HepG2 (cell line): ENCODE measurements around the gene BICRAL. TPM values are rescaled to one million over a fixed set of nuclear protein-coding genes. Genes with fewer than 3 reads are reported as not detected.

Experiments used
- AHR ChIP-seq: IDR thresholded peaks from 2 replicates; pipeline ENCODE4 v1.6.1; 2018; ENCODE audit warnings: missing genetic modification reagents, missing compliant biosample characterization
- ASH2L ChIP-seq: fragments of 300-600, 200-600 bp; sonication (generic); IDR thresholded peaks from 2 replicates; pipeline ENCODE4 v1.7.0; 2017; ENCODE audit warnings: low read depth, mild to moderate bottlenecking, moderate library complexity, mixed read lengths, low read length; ENCODE audit not compliant: insufficient read length
- CBX2 ChIP-seq, 2 experiments: fragments of 200-600 bp in 1 of 2; sonication (generic); formaldehyde crosslinking in 1 of 2; IDR thresholded peaks; 2 replicates each; pipeline versions ENCODE4 v1.7.0 to v1.8.1; 2018 to 2022; ENCODE audit warnings: low read depth in 2 of 2, low read length in 1 of 2, mild to moderate bottlenecking in 1 of 2, missing genetic modification reagents in 1 of 2
- CREM ChIP-seq, 2 experiments: sonication (generic) in 1 of 2; formaldehyde crosslinking in 1 of 2; IDR thresholded peaks; 2 replicates each; pipeline versions ENCODE4 v1.4.0 to v1.6.1; 2016 to 2020; ENCODE audit warnings: antibody characterized with exemption in 1 of 2, mild to moderate bottlenecking in 1 of 2, missing genetic modification reagents in 1 of 2
- EP300 ChIP-seq, 3 experiments: sonication (generic) in 1 of 3; formaldehyde crosslinking in 1 of 3; IDR thresholded peaks; 2 replicates each; pipeline versions ENCODE4 v1.5.1 to v1.6.1; 2011 to 2020; ENCODE audit warnings: low read depth in 2 of 3, low read length in 2 of 3, borderline replicate concordance in 1 of 3, improper control_type of control experiment in 1 of 3, mild to moderate bottlenecking in 1 of 3, missing genetic modification reagents in 1 of 3, moderate library complexity in 1 of 3
- ESRRA ChIP-seq: sonication (generic); formaldehyde crosslinking; IDR thresholded peaks from 2 replicates; pipeline ENCODE4 v1.5.1; 2020; ENCODE audit warnings: mild to moderate bottlenecking, low read depth, missing genetic modification reagents
- FOSL1 ChIP-seq: sonication (generic); formaldehyde crosslinking; IDR thresholded peaks from 2 replicates; pipeline ENCODE4 v1.9.0; 2021; ENCODE audit warnings: missing genetic modification reagents, borderline replicate concordance
- NCOA5 ChIP-seq: sonication (generic); formaldehyde crosslinking; IDR thresholded peaks from 2 replicates; pipeline ENCODE4 v1.4.0; 2020; ENCODE audit warnings: missing genetic modification reagents
- RBM22 ChIP-seq: fragments of 200-400 bp; formaldehyde crosslinking; optimal IDR thresholded peaks from 2 replicates; pipeline ENCODE3; 2017; ENCODE audit warnings: mild to moderate bottlenecking, low read length, moderate library complexity
- SRSF4 ChIP-seq: fragments of 200-400 bp; formaldehyde crosslinking; IDR thresholded peaks from one replicate; pipeline ENCODE4 v1.6.1; 2018; ENCODE audit warnings: mild to moderate bottlenecking, low read depth, low read length, moderate library complexity; ENCODE audit not compliant: poor library complexity, severe bottlenecking
- SRY ChIP-seq: sonication (generic); formaldehyde crosslinking; IDR thresholded peaks from 2 replicates; pipeline ENCODE4 v1.8.0; 2022; ENCODE audit warnings: mild to moderate bottlenecking, missing genetic modification reagents
- ZFP36 ChIP-seq: fragments of 150-350 bp; IDR thresholded peaks from 2 replicates; pipeline ENCODE4 v1.6.1; 2018; ENCODE audit warnings: borderline replicate concordance, low read length, low read depth; ENCODE audit not compliant: partially characterized antibody
- ZNF225 ChIP-seq: sonication (generic); formaldehyde crosslinking; IDR thresholded peaks from 2 replicates; pipeline ENCODE4 v1.4.0; 2020; ENCODE audit warnings: mild to moderate bottlenecking, missing genetic modification reagents
- polyA plus RNA-seq, 8 experiments: library from polyadenylated mRNA; depleted of rRNA in 3 of 8; stranded (reverse) in 7 of 8; unstranded in 1 of 8; fragments of >200 nt; fragmentation: Illumina TruSeq in 4 of 8; extraction: Trizol in 4 of 8; gene quantifications; 2 replicates each; pipeline versions ENCODE4 v1.2.1 to v1.2.3, GENCODE V29; 2011 to 2016; ENCODE audit warnings: low read depth in 4 of 8, missing spikeins in 1 of 8, mixed read lengths in 1 of 8; ENCODE audit not compliant: insufficient read depth in 1 of 8
- total RNA-seq, 5 experiments: library from RNA; depleted of rRNA; stranded (reverse); fragments of >200 nt; fragmentation: Illumina TruSeq; extraction: Trizol; gene quantifications; 2 replicates each; pipeline ENCODE4 v1.2.3, GENCODE V29; 2016; ENCODE audit warnings: low read depth in 1 of 5
- TF ChIP-seq, protein P1 (sequence below): sonication (generic); formaldehyde crosslinking; IDR thresholded peaks from 2 replicates; pipeline ENCODE4 v1.4.0; 2020; ENCODE audit warnings: missing genetic modification reagents
- TF ChIP-seq, protein P2 (sequence below): sonication (generic); formaldehyde crosslinking; IDR thresholded peaks from 2 replicates; pipeline ENCODE4 v1.8.1; 2022; ENCODE audit warnings: low read depth, mild to moderate bottlenecking, missing genetic modification reagents
- TF ChIP-seq, protein P3 (sequence below): sonication (generic); formaldehyde crosslinking; IDR thresholded peaks from 2 replicates; pipeline ENCODE4 v1.4.0; 2020; ENCODE audit warnings: mild to moderate bottlenecking, missing genetic modification reagents
- TF ChIP-seq, protein P4 (sequence below): sonication (generic); formaldehyde crosslinking; IDR thresholded peaks from 2 replicates; pipeline ENCODE4 v1.4.0; 2020; ENCODE audit warnings: mild to moderate bottlenecking, low read depth, missing genetic modification reagents
- TF ChIP-seq, protein P5 (sequence below): sonication (generic); formaldehyde crosslinking; IDR thresholded peaks from 2 replicates; pipeline ENCODE4 v1.4.0; 2020; ENCODE audit warnings: mild to moderate bottlenecking, missing genetic modification reagents

Gene BICRAL
- total and polyA plus RNA-seq, 2 of the 13 experiments (the other 11 are each of a cell fraction or from before 2014, with no cell fraction given) = 5.0 to 13.5 TPM

DNA sequence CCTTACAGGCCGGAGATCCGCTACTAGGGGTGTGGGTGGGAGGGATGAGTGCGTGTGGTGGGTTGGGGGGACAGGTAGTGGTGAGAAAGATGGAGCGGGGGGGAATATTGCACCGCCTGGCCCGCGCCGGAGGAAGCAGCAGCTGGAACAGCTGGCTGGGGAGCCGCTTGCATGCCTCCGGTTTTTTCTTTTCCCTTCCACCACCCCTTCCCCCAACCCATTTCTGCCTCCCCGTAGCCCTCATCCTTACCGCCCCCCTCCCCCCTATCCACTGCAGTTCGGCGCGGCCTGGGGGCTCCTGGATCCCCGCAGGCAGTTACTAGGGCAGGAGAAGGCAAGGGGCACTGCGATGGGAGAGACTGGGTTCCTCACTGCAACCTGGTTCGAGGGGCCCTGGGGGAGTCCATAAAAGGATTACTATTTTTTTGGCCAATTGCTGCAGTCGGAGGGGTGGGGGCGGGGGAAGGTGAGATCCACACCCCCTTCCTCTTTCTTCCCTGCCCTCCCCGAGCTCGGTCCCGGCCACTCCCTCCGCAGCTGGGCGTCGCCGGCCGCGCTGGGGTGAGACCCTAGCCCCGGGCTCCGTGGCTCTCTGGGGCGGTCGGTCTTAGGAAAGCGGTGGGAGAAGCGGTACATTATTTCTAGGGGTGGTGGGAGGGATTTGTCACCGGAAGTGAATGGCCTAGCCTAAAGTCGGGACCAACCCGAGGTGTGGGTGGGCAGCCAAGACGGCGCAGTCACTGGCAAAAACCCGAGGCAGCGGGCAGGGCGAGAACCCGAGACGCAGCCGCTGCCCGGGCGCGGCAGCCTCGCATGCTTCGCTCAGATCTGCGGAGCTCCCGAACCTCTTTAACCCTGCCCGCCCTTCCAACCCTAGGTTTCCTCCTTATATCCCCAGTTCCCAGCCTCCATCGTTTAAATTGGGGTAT lies 35.1 kb upstream of the BICRAL start (continued):
- TF ChIP-seq CBX2 (IDR thresholded peaks at IDR 0.05; ENCODE audit: low read depth, low read length) = no peak
- TF ChIP-seq CBX2 (CRISPR knock-in tag; IDR thresholded peaks at IDR 0.05; ENCODE audit: low read depth) = no peak
- peak; percentile 88 for TF ChIP-seq SRY (CRISPR knock-in tag)
- no peak for TF ChIP-seq FOSL1 (CRISPR knock-in tag)
- peak; percentile 33; the same call in 1 of the 2 replicates for TF ChIP-seq ESRRA (CRISPR knock-in tag)
- TF ChIP-seq, protein P1, sequence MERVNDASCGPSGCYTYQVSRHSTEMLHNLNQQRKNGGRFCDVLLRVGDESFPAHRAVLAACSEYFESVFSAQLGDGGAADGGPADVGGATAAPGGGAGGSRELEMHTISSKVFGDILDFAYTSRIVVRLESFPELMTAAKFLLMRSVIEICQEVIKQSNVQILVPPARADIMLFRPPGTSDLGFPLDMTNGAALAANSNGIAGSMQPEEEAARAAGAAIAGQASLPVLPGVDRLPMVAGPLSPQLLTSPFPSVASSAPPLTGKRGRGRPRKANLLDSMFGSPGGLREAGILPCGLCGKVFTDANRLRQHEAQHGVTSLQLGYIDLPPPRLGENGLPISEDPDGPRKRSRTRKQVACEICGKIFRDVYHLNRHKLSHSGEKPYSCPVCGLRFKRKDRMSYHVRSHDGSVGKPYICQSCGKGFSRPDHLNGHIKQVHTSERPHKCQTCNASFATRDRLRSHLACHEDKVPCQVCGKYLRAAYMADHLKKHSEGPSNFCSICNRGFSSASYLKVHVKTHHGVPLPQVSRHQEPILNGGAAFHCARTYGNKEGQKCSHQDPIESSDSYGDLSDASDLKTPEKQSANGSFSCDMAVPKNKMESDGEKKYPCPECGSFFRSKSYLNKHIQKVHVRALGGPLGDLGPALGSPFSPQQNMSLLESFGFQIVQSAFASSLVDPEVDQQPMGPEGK (CRISPR knock-in tag) = peak; percentile 94
- no peak; the same call in 1 of the 2 replicates for TF ChIP-seq AHR
- 0 out of 4 replicates have a peak, but pooled peaks have one; percentile 16 to 46 for TF ChIP-seq EP300 (IDR thresholded peaks at IDR 0.05; ENCODE audit: low read depth in 2 of 2, low read length in 2 of 2)
- TF ChIP-seq EP300 (CRISPR knock-in tag; IDR thresholded peaks at IDR 0.05; ENCODE audit: borderline replicate concordance) = 0 out of 2 replicates have a peak, but pooled peaks have one; percentile 12
- TF ChIP-seq, protein P2, sequence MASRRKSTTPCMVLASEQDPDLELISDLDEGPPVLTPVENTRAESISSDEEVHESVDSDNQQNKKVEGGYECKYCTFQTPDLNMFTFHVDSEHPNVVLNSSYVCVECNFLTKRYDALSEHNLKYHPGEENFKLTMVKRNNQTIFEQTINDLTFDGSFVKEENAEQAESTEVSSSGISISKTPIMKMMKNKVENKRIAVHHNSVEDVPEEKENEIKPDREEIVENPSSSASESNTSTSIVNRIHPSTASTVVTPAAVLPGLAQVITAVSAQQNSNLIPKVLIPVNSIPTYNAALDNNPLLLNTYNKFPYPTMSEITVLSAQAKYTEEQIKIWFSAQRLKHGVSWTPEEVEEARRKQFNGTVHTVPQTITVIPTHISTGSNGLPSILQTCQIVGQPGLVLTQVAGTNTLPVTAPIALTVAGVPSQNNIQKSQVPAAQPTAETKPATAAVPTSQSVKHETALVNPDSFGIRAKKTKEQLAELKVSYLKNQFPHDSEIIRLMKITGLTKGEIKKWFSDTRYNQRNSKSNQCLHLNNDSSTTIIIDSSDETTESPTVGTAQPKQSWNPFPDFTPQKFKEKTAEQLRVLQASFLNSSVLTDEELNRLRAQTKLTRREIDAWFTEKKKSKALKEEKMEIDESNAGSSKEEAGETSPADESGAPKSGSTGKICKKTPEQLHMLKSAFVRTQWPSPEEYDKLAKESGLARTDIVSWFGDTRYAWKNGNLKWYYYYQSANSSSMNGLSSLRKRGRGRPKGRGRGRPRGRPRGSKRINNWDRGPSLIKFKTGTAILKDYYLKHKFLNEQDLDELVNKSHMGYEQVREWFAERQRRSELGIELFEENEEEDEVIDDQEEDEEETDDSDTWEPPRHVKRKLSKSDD (CRISPR knock-in tag) = no peak
- no peak for TF ChIP-seq NCOA5
- TF ChIP-seq ASH2L = peak; percentile 51
- TF ChIP-seq, protein P3, sequence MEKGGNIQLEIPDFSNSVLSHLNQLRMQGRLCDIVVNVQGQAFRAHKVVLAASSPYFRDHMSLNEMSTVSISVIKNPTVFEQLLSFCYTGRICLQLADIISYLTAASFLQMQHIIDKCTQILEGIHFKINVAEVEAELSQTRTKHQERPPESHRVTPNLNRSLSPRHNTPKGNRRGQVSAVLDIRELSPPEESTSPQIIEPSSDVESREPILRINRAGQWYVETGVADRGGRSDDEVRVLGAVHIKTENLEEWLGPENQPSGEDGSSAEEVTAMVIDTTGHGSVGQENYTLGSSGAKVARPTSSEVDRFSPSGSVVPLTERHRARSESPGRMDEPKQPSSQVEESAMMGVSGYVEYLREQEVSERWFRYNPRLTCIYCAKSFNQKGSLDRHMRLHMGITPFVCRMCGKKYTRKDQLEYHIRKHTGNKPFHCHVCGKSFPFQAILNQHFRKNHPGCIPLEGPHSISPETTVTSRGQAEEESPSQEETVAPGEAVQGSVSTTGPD (CRISPR knock-in tag) = no peak
- TF ChIP-seq, protein P4, sequence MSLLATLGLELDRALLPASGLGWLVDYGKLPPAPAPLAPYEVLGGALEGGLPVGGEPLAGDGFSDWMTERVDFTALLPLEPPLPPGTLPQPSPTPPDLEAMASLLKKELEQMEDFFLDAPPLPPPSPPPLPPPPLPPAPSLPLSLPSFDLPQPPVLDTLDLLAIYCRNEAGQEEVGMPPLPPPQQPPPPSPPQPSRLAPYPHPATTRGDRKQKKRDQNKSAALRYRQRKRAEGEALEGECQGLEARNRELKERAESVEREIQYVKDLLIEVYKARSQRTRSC (CRISPR knock-in tag) = peak; percentile 84
- TF ChIP-seq ZNF225 (CRISPR knock-in tag) = no peak; the same call in 1 of the 2 replicates
- no peak; the same call in 1 of the 2 replicates for TF ChIP-seq CREM (IDR thresholded peaks at IDR 0.05)
- no peak for TF ChIP-seq CREM (CRISPR knock-in tag; IDR thresholded peaks at IDR 0.05)
- TF ChIP-seq, protein P5, sequence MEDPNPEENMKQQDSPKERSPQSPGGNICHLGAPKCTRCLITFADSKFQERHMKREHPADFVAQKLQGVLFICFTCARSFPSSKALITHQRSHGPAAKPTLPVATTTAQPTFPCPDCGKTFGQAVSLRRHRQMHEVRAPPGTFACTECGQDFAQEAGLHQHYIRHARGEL = no peak; the same call in 1 of the 2 replicates
- no peak for TF ChIP-seq RBM22
- no peak for TF ChIP-seq SRSF4
- TF ChIP-seq ZFP36 = no peak
